K562 (cell line): ENCODE data around the gene COL11A2. TPM values are rescaled to one million over a fixed set of nuclear protein-coding genes. Genes with fewer than 3 reads are reported as not detected.
A peak's percentile ranks its signal among the peaks of the same experiment; 100 is the strongest.

Source experiments
- ARID2 ChIP-seq: fragments of 450-650 bp; IDR thresholded peaks from 2 replicates; pipeline ENCODE4 v1.6.1; 2017; ENCODE audit warnings: antibody characterized with exemption, mild to moderate bottlenecking
- CHD7 ChIP-seq: fragments of 200-600 bp; sonication (generic); IDR thresholded peaks from one replicate; pipeline ENCODE4 v1.6.1; 2012; ENCODE audit warnings: mild to moderate bottlenecking, low read depth, low read length, inconsistent platforms
- FOXK2 ChIP-seq, 2 experiments: fragments of 450-650 bp; IDR thresholded peaks in 1 of 2; conservative IDR thresholded peaks in 1 of 2; 2 replicates each; pipeline ENCODE4 v1.6.1; 2016; ENCODE audit warnings: low read depth in 2 of 2, mild to moderate bottlenecking in 1 of 2
- HDAC1 ChIP-seq, 2 experiments: fragments of 450-650 bp; IDR thresholded peaks; 2 replicates each; pipeline ENCODE4 v1.6.1; 2016 to 2017; ENCODE audit warnings: inconsistent platforms in 1 of 2, mild to moderate bottlenecking in 1 of 2, moderate library complexity in 1 of 2
- MNT ChIP-seq, 2 experiments: fragments of 450-650 bp; conservative IDR thresholded peaks; 2 replicates each; pipeline ENCODE4 v1.6.1; 2017; ENCODE audit warnings: mild to moderate bottlenecking in 2 of 2, moderate library complexity in 2 of 2
- ZNF639 ChIP-seq, 2 experiments: fragments of 200-800 bp in 1 of 2; sonication (Bioruptor generic) in 1 of 2; sonication (generic) in 1 of 2; formaldehyde crosslinking in 1 of 2; IDR thresholded peaks in 1 of 2; conservative IDR thresholded peaks in 1 of 2; 2 replicates each; pipeline versions ENCODE4 v1.5.0 to v1.6.1; 2016 to 2020; ENCODE audit warnings: missing compliant biosample characterization in 1 of 2, missing genetic modification characterization in 1 of 2, missing genetic modification reagents in 1 of 2
- polyA plus RNA-seq, 8 experiments: library from polyadenylated mRNA; depleted of rRNA in 4 of 8; stranded (reverse) in 5 of 8; unstranded in 3 of 8; fragments of >200 nt; fragmentation: Nextera tagmentation in 2 of 8; fragmentation: Illumina TruSeq in 1 of 8; extraction: Ambion mirVana in 2 of 8; extraction: Trizol in 1 of 8; gene quantifications; 2 replicates each; pipeline versions ENCODE4 v1.2.1 to v1.2.3, GENCODE V29; 2011 to 2014; ENCODE audit warnings: inconsistent platforms in 1 of 8, missing spikeins in 1 of 8
- total RNA-seq, 7 experiments: library from RNA; depleted of rRNA in 6 of 7; stranded (reverse); fragments of >200 nt in 6 of 7; fragmentation: Illumina TruSeq in 2 of 7; extraction: Trizol in 2 of 7; gene quantifications; 2 replicates each; pipeline versions ENCODE4 v1.2.1 to v1.2.3, GENCODE V29; 2011 to 2021; ENCODE audit warnings: low replicate concordance in 1 of 7

Gene COL11A2
- total and polyA plus RNA-seq, 9 of the 15 experiments (the other 6 are each of a cell fraction or from before 2014, with no cell fraction given), result 0.04 to 0.35 (median 0.09) TPM; not detected in 1

- 0 out of 4 replicates have a peak, but pooled peaks of 1 of the 2 experiments have one; percentile 4 for TF ChIP-seq HDAC1 (IDR thresholded peaks at IDR 0.05)
- TF ChIP-seq CHD7, result no peak
- no peak for TF ChIP-seq ARID2
- TF ChIP-seq FOXK2 (conservative IDR thresholded peaks at IDR 0.05 in 1 of 2, IDR thresholded peaks at IDR 0.05 in 1 of 2; ENCODE audit: low read depth in 2 of 2), result peak; percentile 75 to 81
- TF ChIP-seq ZNF639 (CRISPR knock-in tag; conservative IDR thresholded peaks at IDR 0.05 in 1 of 2, IDR thresholded peaks at IDR 0.05 in 1 of 2), result peak in 1 of 2 experiments; percentile 24; a peak in 1 of 4 replicates
- TF ChIP-seq MNT (conservative IDR thresholded peaks at IDR 0.05), result no peak
These were observed 9.1 kb downstream of the COL11A2 start (continued) for GRCh38 chr6:33183071-33183683.
